Mucosa of gallbladder (tissue), 1 donor: Measurements from ENCODE around the gene PLP2. TPM values are rescaled to one million over a fixed set of nuclear protein-coding genes. Genes with fewer than 3 reads are reported as not detected.
"Not testable (repeated sequence)": the region's sequence is repeated elsewhere in the genome, so short reads cannot be mapped to it uniquely, and the experiment has no call there.

Experiments
- DNase-seq: peaks from one replicate; pipeline ENCODE4 v3.0.0-alpha.2; 2020; ENCODE audit warnings: low spot score
- total RNA-seq: library from RNA; stranded (reverse); gene quantifications from one replicate; pipeline ENCODE4 v1.2.1, GENCODE V29; 2021
- donor health status: DM: no; HTN: no; CAD: no.

Gene PLP2
- 44.0 TPM for total RNA-seq

DNA sequence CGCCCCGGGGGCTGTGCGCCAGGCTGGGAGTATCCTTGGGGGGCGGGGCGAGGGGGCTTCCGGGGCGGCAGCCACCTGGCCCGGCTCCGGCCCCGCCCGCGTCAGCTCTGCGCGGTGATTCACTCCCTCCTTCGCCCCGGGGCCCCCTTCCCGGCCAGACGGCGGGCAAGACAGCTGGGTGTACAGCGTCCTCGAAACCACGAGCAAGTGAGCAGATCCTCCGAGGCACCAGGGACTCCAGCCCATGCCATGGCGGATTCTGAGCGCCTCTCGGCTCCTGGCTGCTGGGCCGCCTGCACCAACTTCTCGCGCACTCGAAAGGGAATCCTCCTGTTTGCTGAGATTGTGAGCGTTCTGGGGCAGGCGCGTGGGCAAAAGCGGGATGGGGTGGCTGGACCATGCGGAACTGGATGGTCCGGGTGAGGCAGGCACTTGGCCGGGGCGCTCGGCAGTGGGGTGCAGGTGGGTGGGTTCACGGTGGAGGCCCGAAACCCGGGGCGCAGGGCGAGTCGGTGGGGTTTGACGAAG, at the start of gene PLP2:
Gene PLP2, plus strand, starts transcription at position 147 of the 528 bp plus-strand sequence. Its CDS starts 103 bp downstream, at position 250.
- DNase-seq: no peak

DNA sequence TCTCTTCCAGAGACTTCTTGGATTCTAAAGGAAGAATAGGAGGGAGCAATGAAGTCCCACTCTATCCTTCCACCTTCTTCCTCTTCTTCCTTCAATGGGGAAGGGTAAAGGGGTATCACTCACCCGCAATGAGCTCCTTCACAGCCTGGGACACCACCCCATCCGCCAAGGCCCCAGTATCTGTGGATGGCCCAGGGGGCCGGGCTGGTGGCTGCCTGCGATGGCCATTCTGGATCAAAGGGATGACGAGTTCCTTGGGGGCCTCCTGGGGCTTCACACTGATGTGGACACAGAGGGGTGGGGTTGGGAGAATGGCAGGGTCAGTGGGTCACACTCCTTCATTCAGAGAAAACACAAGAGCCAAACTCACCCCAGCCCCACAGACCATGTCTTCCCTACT, 49.2 kb upstream of the PLP2 start:
- DNase-seq: no peak

GRCh38 chrX:49127742-49128258, 43.9 kb upstream of the PLP2 start:
- not testable (repeated sequence) for DNase-seq

DNA sequence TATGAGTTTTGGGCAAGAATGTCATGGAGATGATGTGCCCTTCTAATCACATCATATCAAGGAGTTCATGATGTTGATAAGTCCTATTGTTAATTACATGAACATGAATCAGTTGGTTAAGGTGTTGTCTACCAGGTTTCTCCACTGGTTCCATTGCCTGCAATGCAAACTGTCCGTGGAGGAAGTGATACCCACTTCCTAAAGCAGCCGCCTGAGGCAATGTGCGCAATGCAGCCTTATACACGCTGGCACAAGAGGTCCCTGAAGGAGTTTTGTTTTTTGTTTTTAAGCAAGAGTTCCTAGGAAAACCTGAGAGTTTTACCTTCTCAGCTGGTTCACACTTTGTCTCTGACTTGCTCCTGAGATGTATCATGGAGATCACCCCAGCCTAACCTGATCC, 42.3 kb upstream of the PLP2 start:
- DNase-seq: no peak

GRCh38 chrX:49132275-49132674, 39.4 kb upstream of the PLP2 start:
- DNase-seq: not testable (repeated sequence)

- DNase-seq: no peak
Measured at GRCh38 chrX:49133759-49134158, 37.9 kb upstream of the PLP2 start.

GRCh38 chrX:49137492-49137891, 34.2 kb upstream of the PLP2 start:
- no peak for DNase-seq

DNA sequence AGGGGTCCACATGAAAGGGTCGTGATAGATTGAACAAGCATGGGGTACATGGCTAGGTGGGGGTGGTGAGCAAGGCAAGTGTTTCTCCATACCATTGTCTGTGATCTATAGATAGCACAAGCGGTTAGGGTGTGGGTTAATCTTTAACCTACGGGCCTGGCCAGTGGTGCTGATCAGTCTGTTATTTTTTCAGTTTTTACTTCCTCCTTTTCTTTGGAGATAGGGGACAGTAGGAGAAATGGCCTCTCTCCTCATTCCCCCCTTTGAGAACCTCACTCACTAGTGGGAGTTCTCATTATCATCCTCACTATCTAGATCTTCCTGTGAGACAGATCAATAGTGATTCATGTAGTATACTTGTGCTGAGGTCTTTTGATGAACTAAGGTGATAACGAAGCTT, 32.0 kb upstream of the PLP2 start:
- no peak for DNase-seq

DNA sequence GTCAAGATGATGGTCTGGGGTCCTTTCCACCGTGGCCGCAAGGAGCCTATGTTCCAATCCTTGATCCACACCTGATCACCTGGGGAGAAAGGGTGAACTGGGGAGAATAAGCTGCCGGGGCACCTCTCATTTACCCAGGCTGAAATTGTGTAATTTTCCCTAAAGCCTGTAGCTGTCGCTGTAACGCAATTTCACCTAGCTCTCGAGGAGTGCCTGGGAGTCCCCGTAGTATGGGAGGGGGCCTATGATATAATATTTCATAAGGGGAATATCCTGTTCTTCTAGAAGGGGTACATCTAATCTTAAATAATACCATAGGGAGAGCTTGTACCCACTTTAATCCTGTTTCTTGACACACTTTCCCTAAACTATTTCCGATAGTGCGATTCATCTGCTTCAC, 29.4 kb upstream of the PLP2 start:
- not testable (repeated sequence) for DNase-seq

GRCh38 chrX:49143154-49143553, 28.5 kb upstream of the PLP2 start:
- not testable (repeated sequence) for DNase-seq

- DNase-seq: no peak
Measured at GRCh38 chrX:49147282-49147681, 24.4 kb upstream of the PLP2 start.

- DNase-seq: no peak
Measured at GRCh38 chrX:49147936-49148335, 23.8 kb upstream of the PLP2 start.

DNA sequence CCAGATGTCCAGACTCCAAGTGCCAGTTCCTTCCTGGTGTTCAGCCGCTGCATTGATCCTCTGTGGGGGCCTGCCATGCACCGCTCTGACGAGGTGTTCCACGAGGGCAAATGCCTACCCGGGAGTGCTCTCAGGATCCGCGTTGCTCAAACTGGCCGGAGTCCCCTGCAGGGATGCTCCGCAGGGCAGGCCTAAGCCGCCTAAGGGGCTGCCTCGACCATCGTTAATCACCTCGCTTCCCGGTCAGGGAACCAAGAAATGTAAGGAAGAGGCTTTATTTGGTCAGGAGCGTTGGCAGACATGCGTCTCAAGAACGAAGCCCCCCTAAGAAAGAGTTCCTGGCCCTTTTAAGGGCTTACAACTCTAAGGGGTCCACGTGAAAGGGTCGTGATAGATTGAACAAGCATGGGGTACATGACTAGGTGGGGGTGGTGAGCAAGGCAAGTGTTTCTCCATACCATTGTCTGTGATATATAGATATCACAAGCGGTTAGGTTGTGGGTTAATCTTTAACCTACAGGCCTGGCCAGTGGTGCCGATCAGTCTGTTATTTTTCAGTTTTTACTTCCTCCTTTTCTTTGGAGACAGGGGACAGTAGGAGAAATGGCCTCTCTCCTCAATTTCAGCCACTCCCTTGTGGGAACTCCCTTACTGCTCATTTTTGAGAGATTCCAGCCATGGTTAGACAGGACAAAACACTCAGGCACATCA, 23.2 kb upstream of the PLP2 start:
- not testable (repeated sequence) for DNase-seq

DNA sequence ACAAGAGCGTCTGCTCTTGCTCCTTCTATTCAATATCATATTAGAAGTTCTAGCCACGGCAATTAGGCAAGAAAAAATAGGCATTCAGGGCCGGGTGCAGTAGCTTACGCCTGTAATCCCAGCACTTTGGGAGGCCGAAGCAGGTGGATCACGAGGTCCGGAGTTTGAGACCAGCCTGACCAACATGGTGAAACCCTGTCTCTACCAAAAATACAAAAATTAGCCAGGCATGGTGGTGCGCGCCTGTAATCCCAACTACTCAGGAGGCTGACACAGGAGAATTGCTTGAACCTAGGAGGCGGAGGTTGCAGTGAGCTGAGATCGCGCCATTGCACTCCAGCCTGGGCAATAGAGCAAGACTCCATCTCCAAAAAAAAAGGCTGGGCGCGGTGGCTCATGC, 22.4 kb upstream of the PLP2 start:
- not testable (repeated sequence) for DNase-seq

DNA sequence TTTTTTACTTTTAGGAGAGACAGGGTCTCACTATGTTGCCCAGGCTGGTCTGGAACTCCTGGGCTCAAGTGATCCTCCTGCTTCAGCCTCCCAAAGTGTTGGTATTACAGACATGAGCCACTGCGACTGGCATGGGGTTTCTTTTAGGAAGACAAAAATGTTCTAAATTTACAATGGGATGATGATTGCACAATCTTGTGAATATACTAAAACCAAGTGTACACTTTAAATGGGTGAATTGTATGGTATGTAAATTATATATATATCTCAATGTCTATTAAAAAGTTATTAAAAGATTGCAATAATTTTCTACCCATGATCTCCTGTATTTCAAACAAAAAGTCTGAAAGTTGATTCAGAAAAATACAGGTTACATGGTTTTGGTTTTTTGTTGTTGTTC, 18.2 kb upstream of the PLP2 start:
- no peak for DNase-seq

GRCh38 chrX:49155243-49155899, 16.3 kb upstream of the PLP2 start:
- peak; percentile 54 for DNase-seq

GRCh38 chrX:49155900-49156837, 15.5 kb upstream of the PLP2 start:
- peak; percentile 88 for DNase-seq

GRCh38 chrX:49157194-49157593, 14.5 kb upstream of the PLP2 start:
- DNase-seq: no peak

DNA sequence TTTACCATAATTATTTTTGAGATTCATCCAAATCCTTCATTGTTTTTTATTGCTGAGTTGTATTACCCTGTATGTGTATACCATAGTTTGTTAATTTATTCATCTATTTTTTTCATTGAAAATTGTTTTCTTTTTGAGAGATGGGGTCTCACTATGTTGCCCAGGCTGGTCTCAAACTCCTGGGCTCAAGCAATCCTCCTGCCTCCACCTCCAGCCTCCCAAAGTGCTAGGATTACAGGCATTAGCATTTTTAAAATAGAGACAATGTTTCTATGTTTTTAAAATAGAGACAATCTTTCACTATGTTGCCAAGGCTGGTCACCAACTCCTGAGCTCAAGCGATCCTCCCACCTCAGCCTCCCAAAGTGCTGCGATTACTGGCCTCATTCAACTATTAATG, 10.8 kb upstream of the PLP2 start:
- DNase-seq: no peak

DNA sequence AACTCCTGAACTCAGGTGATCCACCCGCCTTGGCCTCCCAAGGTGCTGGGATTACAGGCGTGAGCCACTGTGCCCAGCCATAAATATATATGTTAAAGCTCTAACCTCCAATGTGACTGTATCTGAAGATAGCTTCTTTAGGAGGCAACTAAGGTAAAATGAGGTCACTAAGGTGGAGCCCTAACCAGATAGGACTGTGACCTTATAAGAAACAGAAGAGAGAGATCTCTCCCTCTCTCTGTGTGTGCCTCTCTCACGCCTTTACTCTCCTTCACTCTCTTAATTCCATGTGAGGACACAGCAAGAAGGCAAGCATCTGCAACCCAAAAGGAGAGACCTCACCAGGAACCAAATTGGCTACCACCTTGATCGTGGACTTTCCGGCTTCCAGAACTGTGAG, 10.1 kb upstream of the PLP2 start:
- no peak for DNase-seq

DNA sequence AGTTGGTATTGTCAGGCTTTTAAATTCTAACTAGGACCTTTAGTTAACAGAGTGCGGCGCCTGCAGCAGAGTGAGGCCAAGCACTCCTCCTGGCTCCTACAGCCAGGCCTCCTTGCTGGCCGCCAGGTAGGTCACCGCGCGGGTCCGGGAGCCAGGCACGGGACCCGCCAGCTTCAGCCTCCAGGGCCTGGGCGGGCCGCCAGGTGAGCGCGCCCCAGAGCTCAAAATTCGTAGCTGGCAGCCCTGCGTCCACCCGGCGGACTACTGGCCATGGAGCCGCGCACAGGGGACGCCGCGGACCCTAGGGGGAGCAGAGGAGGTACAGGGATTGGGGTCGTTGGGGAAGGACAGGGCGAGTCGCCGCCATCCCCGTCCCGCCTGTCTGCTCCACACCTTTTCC, 9.1 kb upstream of the PLP2 start, which contains the start of gene MAGIX:
Gene MAGIX, plus strand, starts transcription at position 139 of the 400 bp plus-strand sequence. Its CDS starts 132 bp downstream, at position 271.
- DNase-seq: no peak
